GM23338 (cell line): Measurements from ENCODE around the gene WDR19. TPM values are rescaled to one million over a fixed set of nuclear protein-coding genes. Genes with fewer than 3 reads are reported as not detected.

ENCODE experiments used
- ATAC-seq: fragments of 200-7000 bp; cut with Tn5 transposase; 3 replicates; pipeline ENCODE4 v1.9.1; 2020
- DNase-seq: peaks from one replicate; pipeline ENCODE4 v3.0.0-alpha.2; 2015; ENCODE audit warnings: low spot score
- H2AFZ ChIP-seq: fragments of 200-600 bp; sonication (generic); 2 replicates; pipeline ENCODE4 v1.8.0; 2016; ENCODE audit warnings: antibody characterized with exemption, mild to moderate bottlenecking, moderate library complexity
- H3F3A ChIP-seq: fragments of 200-600 bp; sonication (generic); replicated peaks from 2 replicates; pipeline ENCODE4 v1.8.0; 2017; ENCODE audit warnings: antibody characterized with exemption, mixed run types, low read depth
- H3K27ac ChIP-seq: fragments of 200-600 bp; sonication (generic); 2 replicates; pipeline ENCODE4 v1.6.1; 2016; ENCODE audit warnings: low read depth
- H3K27me3 ChIP-seq: fragments of 200-600 bp; sonication (generic); 2 replicates; pipeline ENCODE4 v1.8.0; 2016; ENCODE audit warnings: mild to moderate bottlenecking, mixed run types, moderate library complexity; ENCODE audit not compliant: insufficient read depth
- H3K36me3 ChIP-seq: fragments of 200-600 bp; sonication (generic); 2 replicates; pipeline ENCODE4 v1.8.0; 2016; ENCODE audit warnings: mild to moderate bottlenecking; ENCODE audit not compliant: insufficient read depth
- H3K4me1 ChIP-seq: fragments of 200-600 bp; sonication (generic); 2 replicates; pipeline ENCODE4 v1.8.0; 2016; ENCODE audit warnings: mild to moderate bottlenecking, moderate library complexity; ENCODE audit not compliant: insufficient read depth
- H3K4me2 ChIP-seq: fragments of 200-600 bp; sonication (generic); 2 replicates; pipeline ENCODE4 v1.7.1; 2017; ENCODE audit warnings: mixed run types
- H3K4me3 ChIP-seq: fragments of 200-600 bp; sonication (generic); 2 replicates; pipeline ENCODE4 v1.6.1; 2016; ENCODE audit warnings: mixed run types
- H3K79me2 ChIP-seq: fragments of 200-600 bp; sonication (generic); replicated peaks from 2 replicates; pipeline ENCODE4 v1.8.0; 2017; ENCODE audit warnings: mild to moderate bottlenecking; ENCODE audit not compliant: insufficient read depth
- H3K9me2 ChIP-seq: fragments of 200-600 bp; sonication (generic); 2 replicates; pipeline ENCODE4 v1.8.0; 2017; ENCODE audit not compliant: insufficient read depth
- H4K20me1 ChIP-seq: fragments of 200-600 bp; sonication (generic); replicated peaks from 2 replicates; pipeline ENCODE4 v1.8.0; 2017; ENCODE audit warnings: mild to moderate bottlenecking; ENCODE audit not compliant: insufficient read depth
- H3K27ac Mint-ChIP-seq: 2 replicates; pipeline ENCODE4 v1.8.0; 2020; ENCODE audit warnings: inconsistent platforms, mild to moderate bottlenecking, moderate library complexity, mixed read lengths
- H3K27me3 Mint-ChIP-seq: 3 replicates; pipeline ENCODE4 v1.8.0; 2022; ENCODE audit warnings: low read depth, mild to moderate bottlenecking, moderate library complexity, mixed read lengths, inconsistent platforms; ENCODE audit not compliant: insufficient read depth, poor library complexity
- H3K36me3 Mint-ChIP-seq: 3 replicates; pipeline ENCODE4 v1.8.0; 2021; ENCODE audit warnings: low read depth, mild to moderate bottlenecking, inconsistent platforms, moderate library complexity, mixed read lengths
- H3K4me1 Mint-ChIP-seq: 3 replicates; pipeline ENCODE4 v1.8.0; 2020; ENCODE audit warnings: mild to moderate bottlenecking, inconsistent platforms, mixed read lengths
- H3K4me3 Mint-ChIP-seq: 3 replicates; pipeline ENCODE4 v1.8.0; 2021; ENCODE audit warnings: moderate library complexity, mild to moderate bottlenecking, inconsistent platforms, mixed read lengths
- H3K9me3 Mint-ChIP-seq: 3 replicates; pipeline ENCODE4 v1.8.0; 2020; ENCODE audit warnings: moderate library complexity, mild to moderate bottlenecking, inconsistent platforms, mixed read lengths
- EZH2 ChIP-seq: fragments of 200-600 bp; sonication (generic); IDR thresholded peaks from one replicate; pipeline ENCODE4 v1.8.0; 2017; ENCODE audit warnings: antibody characterized with exemption, mild to moderate bottlenecking, low read depth; ENCODE audit not compliant: unreplicated experiment
- EZH2phosphoT487 ChIP-seq: fragments of 200-600 bp; sonication (generic); IDR thresholded peaks from one replicate; pipeline ENCODE4 v1.8.1; 2018; ENCODE audit warnings: antibody characterized with exemption; ENCODE audit not compliant: unreplicated experiment
- JUNB ChIP-seq: IDR thresholded peaks from one replicate; pipeline ENCODE4 v1.6.1; 2016; ENCODE audit warnings: antibody characterized with exemption; ENCODE audit not compliant: unreplicated experiment
- NANOG ChIP-seq: IDR thresholded peaks from 2 replicates; pipeline ENCODE4 v1.6.1; 2016; ENCODE audit warnings: antibody characterized with exemption, borderline replicate concordance
- POLR2AphosphoS5 ChIP-seq: IDR thresholded peaks from 2 replicates; pipeline ENCODE4 v1.6.1; 2016; ENCODE audit warnings: antibody characterized with exemption, low read depth
- STAT1 ChIP-seq: IDR thresholded peaks from one replicate; pipeline ENCODE4 v1.6.1; 2016; ENCODE audit warnings: antibody characterized with exemption; ENCODE audit not compliant: unreplicated experiment
- ZNF114 ChIP-seq: fragments of 250-450 bp; sonication (Bioruptor Pico); IDR thresholded peaks from 2 replicates; pipeline ENCODE4 v1.5.0; 2020; ENCODE audit warnings: mild to moderate bottlenecking, moderate library complexity
- ZNF331 ChIP-seq: fragments of 250-450 bp; sonication (Bioruptor Pico); IDR thresholded peaks from 2 replicates; pipeline ENCODE4 v1.5.0; 2020; ENCODE audit warnings: low read depth, mild to moderate bottlenecking, moderate library complexity
- ZNF462 ChIP-seq: fragments of 250-450 bp; sonication (Bioruptor Pico); IDR thresholded peaks from 2 replicates; pipeline ENCODE4 v1.5.0; 2020; ENCODE audit warnings: mild to moderate bottlenecking, moderate library complexity
- polyA plus RNA-seq: library from polyadenylated mRNA; unstranded; fragments of >200 nt; fragmentation: Nextera tagmentation; extraction: Ambion mirVana; gene quantifications from 2 replicates; pipeline ENCODE4 v1.2.1, GENCODE V29; 2016
- total RNA-seq: library from RNA; depleted of rRNA; stranded (reverse); fragments of >200 nt; shearing (Covaris generic); gene quantifications from 2 replicates; pipeline ENCODE4 v1.2.3, GENCODE V29; 2014
- TF ChIP-seq, protein P1 (sequence below): IDR thresholded peaks from 2 replicates; pipeline ENCODE4 v1.6.1; 2016; ENCODE audit warnings: antibody characterized with exemption

WDR19 gene
- total and polyA plus RNA-seq, 2 experiments from 2014 or later: 17.2 to 23.7 TPM

- no peaks in the 10 kb centered on the region for H3K27me3 ChIP-seq
Observed at GRCh38 chr4:39319676-39320075, 137.3 kb downstream of the WDR19 start.

DNA sequence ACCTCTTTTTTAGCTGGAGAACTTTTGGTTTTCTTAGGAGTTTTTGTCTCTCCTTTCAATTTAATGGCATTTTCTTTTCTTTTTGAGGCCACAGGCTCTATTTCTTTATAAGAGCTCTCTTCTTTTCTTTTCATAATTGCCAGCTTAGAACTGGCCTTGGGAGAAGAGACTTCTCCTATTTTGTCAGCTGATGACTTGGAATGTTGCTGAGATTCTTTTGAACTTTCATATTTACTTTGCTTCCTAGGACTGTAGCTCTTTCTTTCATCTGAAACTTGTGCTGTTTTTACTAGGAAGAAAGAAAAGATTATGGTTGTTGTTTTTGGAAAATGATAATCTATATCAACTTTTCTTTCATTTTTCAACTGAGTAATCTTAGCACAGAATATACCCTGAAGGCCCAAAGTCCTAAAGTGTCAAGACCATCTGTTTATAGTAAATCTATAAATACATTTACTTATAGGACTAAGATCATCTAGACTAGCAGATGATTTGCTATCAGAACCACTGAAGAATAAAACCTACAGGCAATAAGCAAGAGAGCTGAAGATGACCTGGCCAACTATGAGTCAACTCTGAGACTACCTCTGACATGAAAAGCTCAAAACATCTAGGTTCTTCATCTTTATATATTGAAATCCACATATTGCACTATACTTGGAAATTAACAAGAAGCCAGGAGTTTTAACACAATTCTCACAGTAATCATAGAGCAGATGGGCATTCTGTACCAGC is 138.2 kb downstream of the WDR19 start:
- no peaks in the 10 kb centered on the region; the same call in 1 of the 2 replicates for H4K20me1 ChIP-seq
- H3K79me2 ChIP-seq: no peaks in the 10 kb centered on the region
- no peaks in the 10 kb centered on the region for H3K9me2 ChIP-seq
- Mint-ChIP-seq H3K9me3 (no peaks in the 10 kb centered on the region), H3K27ac (no peak overlapping the region), H3K4me1 (no peaks in the 10 kb centered on the region), H3K4me3 (no peak overlapping the region), H3K36me3 (peaks cover 13% of the 10 kb centered on the region), H3K27me3 (no peaks in the 10 kb centered on the region)
- H2AFZ ChIP-seq: no peak overlapping the region
- no peaks in the 10 kb centered on the region for H3K27me3 ChIP-seq
- no peak overlapping the region for H3K4me3 ChIP-seq
- no peaks in the 10 kb centered on the region for H3F3A ChIP-seq
- no peak overlapping the region for H3K4me2 ChIP-seq
- no peaks in the 10 kb centered on the region for H3K4me1 ChIP-seq
- H3K36me3 ChIP-seq: peaks cover 24% of the 10 kb centered on the region
- no peak for ATAC-seq
- H3K27ac ChIP-seq: no peak overlapping the region
- DNase-seq: no peak
- no peak for TF ChIP-seq ZNF114 (CRISPR knock-in tag)
- no peak for TF ChIP-seq EZH2phosphoT487
- TF ChIP-seq, protein P1, sequence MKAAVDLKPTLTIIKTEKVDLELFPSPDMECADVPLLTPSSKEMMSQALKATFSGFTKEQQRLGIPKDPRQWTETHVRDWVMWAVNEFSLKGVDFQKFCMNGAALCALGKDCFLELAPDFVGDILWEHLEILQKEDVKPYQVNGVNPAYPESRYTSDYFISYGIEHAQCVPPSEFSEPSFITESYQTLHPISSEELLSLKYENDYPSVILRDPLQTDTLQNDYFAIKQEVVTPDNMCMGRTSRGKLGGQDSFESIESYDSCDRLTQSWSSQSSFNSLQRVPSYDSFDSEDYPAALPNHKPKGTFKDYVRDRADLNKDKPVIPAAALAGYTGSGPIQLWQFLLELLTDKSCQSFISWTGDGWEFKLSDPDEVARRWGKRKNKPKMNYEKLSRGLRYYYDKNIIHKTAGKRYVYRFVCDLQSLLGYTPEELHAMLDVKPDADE: no peak
- no peak for TF ChIP-seq ZNF462
- TF ChIP-seq EZH2: no peak
- TF ChIP-seq STAT1: no peak
- no peak for TF ChIP-seq NANOG
- TF ChIP-seq JUNB: no peak

More at GRCh38 chr4:39319676-39320075, 137.3 kb downstream of the WDR19 start:
- Mint-ChIP-seq H3K36me3 (peaks cover 12% of the 10 kb centered on the region; the same call in 2 of the 3 replicates), H3K4me3 (no peak overlapping the region), H3K27ac (no peak overlapping the region), H3K4me1 (no peaks in the 10 kb centered on the region), H3K9me3 (no peaks in the 10 kb centered on the region), H3K27me3 (no peaks in the 10 kb centered on the region)
- no peak overlapping the region for H3K4me2 ChIP-seq
- H3K79me2 ChIP-seq: no peaks in the 10 kb centered on the region
- H3K4me3 ChIP-seq: no peak overlapping the region
- TF ChIP-seq ZNF114 (CRISPR knock-in tag) (no peak), EZH2phosphoT487 (no peak), JUNB (no peak), ZNF331 (CRISPR knock-in tag) (no peak), POLR2AphosphoS5 (no peak), STAT1 (no peak)
- TF ChIP-seq, protein P1: no peak
- H2AFZ ChIP-seq: no peak overlapping the region
- H4K20me1 ChIP-seq: no peaks in the 10 kb centered on the region; the same call in 1 of the 2 replicates
- no peak for ATAC-seq
- H3F3A ChIP-seq: no peaks in the 10 kb centered on the region
- H3K4me1 ChIP-seq: no peaks in the 10 kb centered on the region
- H3K9me2 ChIP-seq: no peaks in the 10 kb centered on the region
- no peak overlapping the region for H3K27ac ChIP-seq
- H3K36me3 ChIP-seq: peaks cover 24% of the 10 kb centered on the region
- DNase-seq: no peak
